ENCODE results near the gene TMED6. TPM values are rescaled to one million over a fixed set of nuclear protein-coding genes. Genes with fewer than 3 reads are reported as not detected.

TMED6 gene
- total and polyA plus RNA-seq, 2 donors (not counting 1 experiment from before 2014, with no cell fraction given): 0.08 TPM; not detected in 1

DNA sequence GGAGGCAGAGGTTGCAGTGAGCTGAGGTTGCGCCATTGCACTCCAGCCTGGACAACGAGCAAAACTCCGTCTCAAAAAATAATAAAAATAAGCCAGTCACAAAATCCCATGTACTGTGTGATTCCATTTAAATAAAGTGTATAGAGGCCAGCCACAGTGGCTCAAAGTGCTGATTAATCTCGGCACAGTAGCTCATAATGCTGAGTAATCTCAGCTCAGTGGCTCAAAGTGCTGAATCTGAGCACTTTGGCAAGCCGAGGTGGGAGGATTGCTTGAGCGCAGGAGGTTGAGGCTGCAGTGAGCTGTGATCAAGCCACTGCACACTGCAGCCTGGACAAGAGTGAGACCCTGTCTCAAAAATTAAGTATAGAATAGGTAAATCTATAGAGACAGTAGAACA, 4.9 kb downstream of the TMED6 start:
- DNase-seq (ENCODE audit: low read depth in 2 of 2): no peak
- H3K4me2 ChIP-seq (ENCODE audit: extremely low read depth, insufficient read depth, low read length): no peak overlapping the region
- no peak overlapping the region for H3K4me3 ChIP-seq (replicated peaks in 1 of 4; ENCODE audit: control extremely low read depth in 1 of 4, insufficient read depth in 1 of 4, low read depth in 3 of 4, low read length in 4 of 4)
- H3K9me3 ChIP-seq (ENCODE audit: control insufficient read depth, insufficient read depth, low read depth, low read length): no peaks in the 10 kb centered on the region
- no peaks in the 10 kb centered on the region for H3K27me3 ChIP-seq (ENCODE audit: control insufficient read depth, insufficient read depth, low read length)
- no peak overlapping the region for H2AFZ ChIP-seq (ENCODE audit: low read length)
- no peaks in the 10 kb centered on the region for H3K4me1 ChIP-seq (ENCODE audit: control insufficient read depth, extremely low read depth, insufficient read depth, low read length)
- H3K79me2 ChIP-seq (ENCODE audit: control insufficient read depth, insufficient read depth, low read length): peaks cover 3% of the 10 kb centered on the region
- no peaks in the 10 kb centered on the region for H4K20me1 ChIP-seq (ENCODE audit: control insufficient read depth, extremely low read depth, insufficient read depth, low read length)
- no peak overlapping the region for H3K9ac ChIP-seq (ENCODE audit: insufficient read depth, low read length)
- no peak overlapping the region for H3K27ac ChIP-seq (ENCODE audit: insufficient read depth, low read length)
- TF ChIP-seq, protein P1, sequence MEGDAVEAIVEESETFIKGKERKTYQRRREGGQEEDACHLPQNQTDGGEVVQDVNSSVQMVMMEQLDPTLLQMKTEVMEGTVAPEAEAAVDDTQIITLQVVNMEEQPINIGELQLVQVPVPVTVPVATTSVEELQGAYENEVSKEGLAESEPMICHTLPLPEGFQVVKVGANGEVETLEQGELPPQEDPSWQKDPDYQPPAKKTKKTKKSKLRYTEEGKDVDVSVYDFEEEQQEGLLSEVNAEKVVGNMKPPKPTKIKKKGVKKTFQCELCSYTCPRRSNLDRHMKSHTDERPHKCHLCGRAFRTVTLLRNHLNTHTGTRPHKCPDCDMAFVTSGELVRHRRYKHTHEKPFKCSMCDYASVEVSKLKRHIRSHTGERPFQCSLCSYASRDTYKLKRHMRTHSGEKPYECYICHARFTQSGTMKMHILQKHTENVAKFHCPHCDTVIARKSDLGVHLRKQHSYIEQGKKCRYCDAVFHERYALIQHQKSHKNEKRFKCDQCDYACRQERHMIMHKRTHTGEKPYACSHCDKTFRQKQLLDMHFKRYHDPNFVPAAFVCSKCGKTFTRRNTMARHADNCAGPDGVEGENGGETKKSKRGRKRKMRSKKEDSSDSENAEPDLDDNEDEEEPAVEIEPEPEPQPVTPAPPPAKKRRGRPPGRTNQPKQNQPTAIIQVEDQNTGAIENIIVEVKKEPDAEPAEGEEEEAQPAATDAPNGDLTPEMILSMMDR (conservative IDR thresholded peaks at IDR 0.05 in 1 of 2, IDR thresholded peaks at IDR 0.05 in 1 of 2; ENCODE audit: low read depth in 1 of 2, low read length in 2 of 2): no peak
- TF ChIP-seq EZH2 (IDR thresholded peaks at IDR 0.05; ENCODE audit: low read length, missing control alignments): no peak
- peaks cover 9% of the 10 kb centered on the region for H3K36me3 ChIP-seq (ENCODE audit: control insufficient read depth, insufficient read depth, low read length)

DNA sequence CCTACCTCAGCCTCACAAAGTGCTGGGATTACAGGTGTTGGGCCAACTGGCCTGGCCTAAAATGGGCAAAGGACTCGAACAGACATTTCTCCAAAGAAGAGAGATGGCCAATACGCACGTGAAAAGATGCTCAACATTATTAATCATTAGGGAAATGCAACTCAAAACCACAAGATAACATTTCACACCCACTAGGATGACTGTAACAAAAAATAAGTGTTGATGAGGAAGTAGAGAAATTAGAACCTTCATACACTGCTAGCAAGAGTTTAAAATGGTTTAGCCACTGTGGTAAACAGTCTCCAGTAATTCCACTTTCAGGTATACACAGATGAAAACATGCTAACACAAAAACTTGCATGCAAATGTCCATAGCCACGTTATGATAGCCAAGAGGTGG, 5.7 kb downstream of the TMED6 start:
- Histone ChIP-seq H3K4me2 (ENCODE audit: extremely low read depth, insufficient read depth, low read length) (no peak overlapping the region), H3K79me2 (ENCODE audit: control insufficient read depth, insufficient read depth, low read length) (peaks cover 11% of the 10 kb centered on the region), H4K20me1 (ENCODE audit: control insufficient read depth, extremely low read depth, insufficient read depth, low read length) (no peaks in the 10 kb centered on the region), H2AFZ (ENCODE audit: low read length) (no peak overlapping the region), H3K9me3 (ENCODE audit: control insufficient read depth, insufficient read depth, low read depth, low read length) (no peaks in the 10 kb centered on the region), H3K4me1 (ENCODE audit: control insufficient read depth, extremely low read depth, insufficient read depth, low read length) (peaks cover 2% of the 10 kb centered on the region), H3K9ac (ENCODE audit: insufficient read depth, low read length) (no peak overlapping the region), H3K4me3 (replicated peaks in 1 of 4; ENCODE audit: control extremely low read depth in 1 of 4, insufficient read depth in 1 of 4, low read depth in 3 of 4, low read length in 4 of 4) (no peak overlapping the region), H3K27ac (ENCODE audit: insufficient read depth, low read length) (no peak overlapping the region), H3K27me3 (ENCODE audit: control insufficient read depth, insufficient read depth, low read length) (no peaks in the 10 kb centered on the region), H3K36me3 (ENCODE audit: control insufficient read depth, insufficient read depth, low read length) (peaks cover 9% of the 10 kb centered on the region)
- DNase-seq (ENCODE audit: low read depth in 2 of 2): no peak
- TF ChIP-seq, protein P1 (conservative IDR thresholded peaks at IDR 0.05 in 1 of 2, IDR thresholded peaks at IDR 0.05 in 1 of 2; ENCODE audit: low read depth in 1 of 2, low read length in 2 of 2): no peak
- no peak for TF ChIP-seq EZH2 (IDR thresholded peaks at IDR 0.05; ENCODE audit: low read length, missing control alignments)

DNA sequence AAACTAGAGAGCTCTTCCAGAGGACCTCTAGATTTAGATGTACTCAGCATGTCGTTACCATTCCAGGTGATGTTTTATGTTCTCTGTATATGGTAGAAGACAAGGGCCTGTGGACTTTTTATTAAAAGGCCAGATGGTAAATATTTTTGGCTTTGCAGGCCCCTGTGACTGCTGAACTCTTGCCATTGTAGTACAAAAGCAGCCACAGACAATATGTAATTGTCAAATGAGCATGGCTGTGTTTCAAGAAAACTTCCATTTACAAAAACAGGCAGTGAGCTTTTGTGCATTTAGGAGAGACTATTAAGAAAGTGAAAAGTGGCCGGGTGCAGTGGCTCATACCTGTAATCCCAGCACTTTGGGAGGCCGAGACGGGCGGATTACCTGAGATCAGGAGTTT, 7.4 kb downstream of the TMED6 start:
- no peak overlapping the region for H3K4me3 ChIP-seq (replicated peaks in 1 of 4; ENCODE audit: control extremely low read depth in 1 of 4, insufficient read depth in 1 of 4, low read depth in 3 of 4, low read length in 4 of 4)
- H3K9ac ChIP-seq (ENCODE audit: insufficient read depth, low read length): no peak overlapping the region
- no peaks in the 10 kb centered on the region for H3K9me3 ChIP-seq (ENCODE audit: control insufficient read depth, insufficient read depth, low read depth, low read length)
- H3K27me3 ChIP-seq (ENCODE audit: control insufficient read depth, insufficient read depth, low read length): no peaks in the 10 kb centered on the region
- peaks cover 4% of the 10 kb centered on the region for H3K4me1 ChIP-seq (ENCODE audit: control insufficient read depth, extremely low read depth, insufficient read depth, low read length)
- peaks cover 5% of the 10 kb centered on the region for H3K36me3 ChIP-seq (ENCODE audit: control insufficient read depth, insufficient read depth, low read length)
- no peak for TF ChIP-seq EZH2 (IDR thresholded peaks at IDR 0.05; ENCODE audit: low read length, missing control alignments)
- TF ChIP-seq, protein P1 (conservative IDR thresholded peaks at IDR 0.05 in 1 of 2, IDR thresholded peaks at IDR 0.05 in 1 of 2; ENCODE audit: low read depth in 1 of 2, low read length in 2 of 2): no peak
- no peak overlapping the region for H3K27ac ChIP-seq (ENCODE audit: insufficient read depth, low read length)
- H4K20me1 ChIP-seq (ENCODE audit: control insufficient read depth, extremely low read depth, insufficient read depth, low read length): no peaks in the 10 kb centered on the region
- DNase-seq (ENCODE audit: low read depth in 2 of 2): no peak
- peaks cover 24% of the 10 kb centered on the region for H3K79me2 ChIP-seq (ENCODE audit: control insufficient read depth, insufficient read depth, low read length)
- H3K4me2 ChIP-seq (ENCODE audit: extremely low read depth, insufficient read depth, low read length): no peak overlapping the region
- no peak overlapping the region for H2AFZ ChIP-seq (ENCODE audit: low read length)

All from fibroblast of lung (primary cell).